GM23338 (cell line): ENCODE results near the gene SLC1A6. TPM values are rescaled to one million over a fixed set of nuclear protein-coding genes. Genes with fewer than 3 reads are reported as not detected.

ENCODE experiments used
- ATAC-seq: fragments of 200-7000 bp; cut with Tn5 transposase; 3 replicates; pipeline ENCODE4 v1.9.1; 2020
- DNase-seq: peaks from one replicate; pipeline ENCODE4 v3.0.0-alpha.2; 2015; ENCODE audit warnings: low spot score
- H2AFZ ChIP-seq: fragments of 200-600 bp; sonication (generic); 2 replicates; pipeline ENCODE4 v1.8.0; 2016; ENCODE audit warnings: antibody characterized with exemption, mild to moderate bottlenecking, moderate library complexity
- H3F3A ChIP-seq: fragments of 200-600 bp; sonication (generic); replicated peaks from 2 replicates; pipeline ENCODE4 v1.8.0; 2017; ENCODE audit warnings: antibody characterized with exemption, mixed run types, low read depth
- H3K27ac ChIP-seq: fragments of 200-600 bp; sonication (generic); 2 replicates; pipeline ENCODE4 v1.6.1; 2016; ENCODE audit warnings: low read depth
- H3K27me3 ChIP-seq: fragments of 200-600 bp; sonication (generic); 2 replicates; pipeline ENCODE4 v1.8.0; 2016; ENCODE audit warnings: mild to moderate bottlenecking, mixed run types, moderate library complexity; ENCODE audit not compliant: insufficient read depth
- H3K36me3 ChIP-seq: fragments of 200-600 bp; sonication (generic); 2 replicates; pipeline ENCODE4 v1.8.0; 2016; ENCODE audit warnings: mild to moderate bottlenecking; ENCODE audit not compliant: insufficient read depth
- H3K4me1 ChIP-seq: fragments of 200-600 bp; sonication (generic); 2 replicates; pipeline ENCODE4 v1.8.0; 2016; ENCODE audit warnings: mild to moderate bottlenecking, moderate library complexity; ENCODE audit not compliant: insufficient read depth
- H3K4me2 ChIP-seq: fragments of 200-600 bp; sonication (generic); 2 replicates; pipeline ENCODE4 v1.7.1; 2017; ENCODE audit warnings: mixed run types
- H3K4me3 ChIP-seq: fragments of 200-600 bp; sonication (generic); 2 replicates; pipeline ENCODE4 v1.6.1; 2016; ENCODE audit warnings: mixed run types
- H3K79me2 ChIP-seq: fragments of 200-600 bp; sonication (generic); replicated peaks from 2 replicates; pipeline ENCODE4 v1.8.0; 2017; ENCODE audit warnings: mild to moderate bottlenecking; ENCODE audit not compliant: insufficient read depth
- H3K9me2 ChIP-seq: fragments of 200-600 bp; sonication (generic); 2 replicates; pipeline ENCODE4 v1.8.0; 2017; ENCODE audit not compliant: insufficient read depth
- H4K20me1 ChIP-seq: fragments of 200-600 bp; sonication (generic); replicated peaks from 2 replicates; pipeline ENCODE4 v1.8.0; 2017; ENCODE audit warnings: mild to moderate bottlenecking; ENCODE audit not compliant: insufficient read depth
- H3K27ac Mint-ChIP-seq: 2 replicates; pipeline ENCODE4 v1.8.0; 2020; ENCODE audit warnings: inconsistent platforms, mild to moderate bottlenecking, moderate library complexity, mixed read lengths
- H3K27me3 Mint-ChIP-seq: 3 replicates; pipeline ENCODE4 v1.8.0; 2022; ENCODE audit warnings: low read depth, mild to moderate bottlenecking, moderate library complexity, mixed read lengths, inconsistent platforms; ENCODE audit not compliant: insufficient read depth, poor library complexity
- H3K36me3 Mint-ChIP-seq: 3 replicates; pipeline ENCODE4 v1.8.0; 2021; ENCODE audit warnings: low read depth, mild to moderate bottlenecking, inconsistent platforms, moderate library complexity, mixed read lengths
- H3K4me1 Mint-ChIP-seq: 3 replicates; pipeline ENCODE4 v1.8.0; 2020; ENCODE audit warnings: mild to moderate bottlenecking, inconsistent platforms, mixed read lengths
- H3K4me3 Mint-ChIP-seq: 3 replicates; pipeline ENCODE4 v1.8.0; 2021; ENCODE audit warnings: moderate library complexity, mild to moderate bottlenecking, inconsistent platforms, mixed read lengths
- H3K9me3 Mint-ChIP-seq: 3 replicates; pipeline ENCODE4 v1.8.0; 2020; ENCODE audit warnings: moderate library complexity, mild to moderate bottlenecking, inconsistent platforms, mixed read lengths
- CREB1 ChIP-seq: fragments of 250-450 bp; sonication (Bioruptor Pico); IDR thresholded peaks from 2 replicates; pipeline ENCODE4 v1.5.0; 2020; ENCODE audit warnings: low read depth, mild to moderate bottlenecking, moderate library complexity
- EZH2 ChIP-seq: fragments of 200-600 bp; sonication (generic); IDR thresholded peaks from one replicate; pipeline ENCODE4 v1.8.0; 2017; ENCODE audit warnings: antibody characterized with exemption, mild to moderate bottlenecking, low read depth; ENCODE audit not compliant: unreplicated experiment
- EZH2phosphoT487 ChIP-seq: fragments of 200-600 bp; sonication (generic); IDR thresholded peaks from one replicate; pipeline ENCODE4 v1.8.1; 2018; ENCODE audit warnings: antibody characterized with exemption; ENCODE audit not compliant: unreplicated experiment
- POLR2AphosphoS5 ChIP-seq: IDR thresholded peaks from 2 replicates; pipeline ENCODE4 v1.6.1; 2016; ENCODE audit warnings: antibody characterized with exemption, low read depth
- ZNF114 ChIP-seq: fragments of 250-450 bp; sonication (Bioruptor Pico); IDR thresholded peaks from 2 replicates; pipeline ENCODE4 v1.5.0; 2020; ENCODE audit warnings: mild to moderate bottlenecking, moderate library complexity
- ZNF331 ChIP-seq: fragments of 250-450 bp; sonication (Bioruptor Pico); IDR thresholded peaks from 2 replicates; pipeline ENCODE4 v1.5.0; 2020; ENCODE audit warnings: low read depth, mild to moderate bottlenecking, moderate library complexity
- ZNF462 ChIP-seq: fragments of 250-450 bp; sonication (Bioruptor Pico); IDR thresholded peaks from 2 replicates; pipeline ENCODE4 v1.5.0; 2020; ENCODE audit warnings: mild to moderate bottlenecking, moderate library complexity
- polyA plus RNA-seq: library from polyadenylated mRNA; unstranded; fragments of >200 nt; fragmentation: Nextera tagmentation; extraction: Ambion mirVana; gene quantifications from 2 replicates; pipeline ENCODE4 v1.2.1, GENCODE V29; 2016
- total RNA-seq: library from RNA; depleted of rRNA; stranded (reverse); fragments of >200 nt; shearing (Covaris generic); gene quantifications from 2 replicates; pipeline ENCODE4 v1.2.3, GENCODE V29; 2014
- TF ChIP-seq, protein P1 (sequence below): IDR thresholded peaks from one replicate; pipeline ENCODE4 v1.6.1; 2018; ENCODE audit warnings: antibody characterized with exemption; ENCODE audit not compliant: unreplicated experiment
- TF ChIP-seq, protein P2 (sequence below), 2 experiments: fragments of 200-600 bp in 1 of 2; sonication (generic) in 1 of 2; conservative IDR thresholded peaks; 2 replicates each; pipeline versions ENCODE4 v1.5.1 to v1.6.1; 2016 to 2017; ENCODE audit warnings: antibody characterized with exemption in 2 of 2, low read depth in 2 of 2, mild to moderate bottlenecking in 2 of 2, moderate library complexity in 1 of 2

Gene SLC1A6
- total and polyA plus RNA-seq, 2 experiments from 2014 or later, result 12.6 to 37.3 TPM

DNA sequence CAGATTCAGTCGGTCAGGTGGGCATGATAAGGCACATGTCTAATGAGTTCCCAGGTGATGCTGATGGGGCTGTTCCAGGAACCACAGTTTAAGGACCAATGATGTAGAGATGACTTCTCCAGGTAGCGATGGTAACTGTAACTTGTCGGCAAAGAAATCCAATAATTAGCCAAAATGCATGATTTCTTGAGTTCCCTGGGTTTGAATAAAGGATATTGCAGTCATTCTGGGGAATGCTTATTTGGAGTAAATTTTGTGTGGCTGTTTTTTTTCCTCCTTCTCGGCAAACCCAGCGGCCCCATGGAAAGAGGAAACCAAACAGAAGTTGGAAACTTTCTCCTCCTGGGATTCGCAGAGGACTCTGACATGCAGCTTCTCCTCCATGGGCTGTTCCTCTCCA lies 38.5 kb downstream of the SLC1A6 start, which contains the start of gene OR7C2 (continued):
- no peak for TF ChIP-seq CREB1 (CRISPR knock-in tag)

- H4K20me1 ChIP-seq, result no peaks in the 10 kb centered on the region
- H3K36me3 ChIP-seq, result no peaks in the 10 kb centered on the region
- no peak overlapping the region for H3K27ac ChIP-seq
- no peaks in the 10 kb centered on the region for H3F3A ChIP-seq
- no peaks in the 10 kb centered on the region for H3K9me2 ChIP-seq
- ATAC-seq (no peak), DNase-seq (no peak)
- H3K27me3 Mint-ChIP-seq, result no peaks in the 10 kb centered on the region
- peaks cover 19% of the 10 kb centered on the region; the same call in 1 of the 3 replicates for H3K36me3 Mint-ChIP-seq
- no peaks in the 10 kb centered on the region for H3K27me3 ChIP-seq
- no peak overlapping the region for H3K27ac Mint-ChIP-seq
- H2AFZ ChIP-seq, result no peak overlapping the region
- no peak overlapping the region for H3K4me3 ChIP-seq
- no peaks in the 10 kb centered on the region for H3K4me1 ChIP-seq
- TF ChIP-seq, protein P1, sequence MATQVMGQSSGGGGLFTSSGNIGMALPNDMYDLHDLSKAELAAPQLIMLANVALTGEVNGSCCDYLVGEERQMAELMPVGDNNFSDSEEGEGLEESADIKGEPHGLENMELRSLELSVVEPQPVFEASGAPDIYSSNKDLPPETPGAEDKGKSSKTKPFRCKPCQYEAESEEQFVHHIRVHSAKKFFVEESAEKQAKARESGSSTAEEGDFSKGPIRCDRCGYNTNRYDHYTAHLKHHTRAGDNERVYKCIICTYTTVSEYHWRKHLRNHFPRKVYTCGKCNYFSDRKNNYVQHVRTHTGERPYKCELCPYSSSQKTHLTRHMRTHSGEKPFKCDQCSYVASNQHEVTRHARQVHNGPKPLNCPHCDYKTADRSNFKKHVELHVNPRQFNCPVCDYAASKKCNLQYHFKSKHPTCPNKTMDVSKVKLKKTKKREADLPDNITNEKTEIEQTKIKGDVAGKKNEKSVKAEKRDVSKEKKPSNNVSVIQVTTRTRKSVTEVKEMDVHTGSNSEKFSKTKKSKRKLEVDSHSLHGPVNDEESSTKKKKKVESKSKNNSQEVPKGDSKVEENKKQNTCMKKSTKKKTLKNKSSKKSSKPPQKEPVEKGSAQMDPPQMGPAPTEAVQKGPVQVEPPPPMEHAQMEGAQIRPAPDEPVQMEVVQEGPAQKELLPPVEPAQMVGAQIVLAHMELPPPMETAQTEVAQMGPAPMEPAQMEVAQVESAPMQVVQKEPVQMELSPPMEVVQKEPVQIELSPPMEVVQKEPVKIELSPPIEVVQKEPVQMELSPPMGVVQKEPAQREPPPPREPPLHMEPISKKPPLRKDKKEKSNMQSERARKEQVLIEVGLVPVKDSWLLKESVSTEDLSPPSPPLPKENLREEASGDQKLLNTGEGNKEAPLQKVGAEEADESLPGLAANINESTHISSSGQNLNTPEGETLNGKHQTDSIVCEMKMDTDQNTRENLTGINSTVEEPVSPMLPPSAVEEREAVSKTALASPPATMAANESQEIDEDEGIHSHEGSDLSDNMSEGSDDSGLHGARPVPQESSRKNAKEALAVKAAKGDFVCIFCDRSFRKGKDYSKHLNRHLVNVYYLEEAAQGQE, result no peak
- TF ChIP-seq ZNF114 (CRISPR knock-in tag), result no peak
- peaks cover 78% of the 10 kb centered on the region for H3K9me3 Mint-ChIP-seq
- H3K4me3 Mint-ChIP-seq, result no peak overlapping the region
- no peaks in the 10 kb centered on the region for H3K79me2 ChIP-seq
- no peaks in the 10 kb centered on the region for H3K4me1 Mint-ChIP-seq
- no peak overlapping the region for H3K4me2 ChIP-seq
Observed at GRCh38 chr19:14940266-14940665, 39.4 kb downstream of the SLC1A6 start.

- no peaks in the 10 kb centered on the region for H3K4me1 ChIP-seq
- no peak overlapping the region for H2AFZ ChIP-seq
- H3K4me3 Mint-ChIP-seq, result no peak overlapping the region
- no peaks in the 10 kb centered on the region for H4K20me1 ChIP-seq
- H3F3A ChIP-seq, result no peaks in the 10 kb centered on the region
- no peaks in the 10 kb centered on the region for H3K9me2 ChIP-seq
- peaks cover 73% of the 10 kb centered on the region for H3K9me3 Mint-ChIP-seq
- peaks cover 8% of the 10 kb centered on the region for H3K27me3 Mint-ChIP-seq
- no peaks in the 10 kb centered on the region for H3K79me2 ChIP-seq
- no peak overlapping the region for H3K27ac Mint-ChIP-seq
- no peak overlapping the region for H3K4me3 ChIP-seq
- no peaks in the 10 kb centered on the region for H3K4me1 Mint-ChIP-seq
- H3K36me3 ChIP-seq, result no peaks in the 10 kb centered on the region
- DNase-seq (no peak), ATAC-seq (no peak)
- no peak overlapping the region for H3K4me2 ChIP-seq
- H3K27ac ChIP-seq, result no peak overlapping the region
- no peaks in the 10 kb centered on the region for H3K27me3 ChIP-seq
- peaks cover 8% of the 10 kb centered on the region; the same call in 2 of the 3 replicates for H3K36me3 Mint-ChIP-seq
- TF ChIP-seq ZNF331 (CRISPR knock-in tag) (no peak), EZH2 (no peak), EZH2phosphoT487 (no peak), ZNF114 (CRISPR knock-in tag) (no peak), ZNF462 (CRISPR knock-in tag) (no peak), POLR2AphosphoS5 (no peak)
- TF ChIP-seq, protein P2, sequence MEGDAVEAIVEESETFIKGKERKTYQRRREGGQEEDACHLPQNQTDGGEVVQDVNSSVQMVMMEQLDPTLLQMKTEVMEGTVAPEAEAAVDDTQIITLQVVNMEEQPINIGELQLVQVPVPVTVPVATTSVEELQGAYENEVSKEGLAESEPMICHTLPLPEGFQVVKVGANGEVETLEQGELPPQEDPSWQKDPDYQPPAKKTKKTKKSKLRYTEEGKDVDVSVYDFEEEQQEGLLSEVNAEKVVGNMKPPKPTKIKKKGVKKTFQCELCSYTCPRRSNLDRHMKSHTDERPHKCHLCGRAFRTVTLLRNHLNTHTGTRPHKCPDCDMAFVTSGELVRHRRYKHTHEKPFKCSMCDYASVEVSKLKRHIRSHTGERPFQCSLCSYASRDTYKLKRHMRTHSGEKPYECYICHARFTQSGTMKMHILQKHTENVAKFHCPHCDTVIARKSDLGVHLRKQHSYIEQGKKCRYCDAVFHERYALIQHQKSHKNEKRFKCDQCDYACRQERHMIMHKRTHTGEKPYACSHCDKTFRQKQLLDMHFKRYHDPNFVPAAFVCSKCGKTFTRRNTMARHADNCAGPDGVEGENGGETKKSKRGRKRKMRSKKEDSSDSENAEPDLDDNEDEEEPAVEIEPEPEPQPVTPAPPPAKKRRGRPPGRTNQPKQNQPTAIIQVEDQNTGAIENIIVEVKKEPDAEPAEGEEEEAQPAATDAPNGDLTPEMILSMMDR (conservative IDR thresholded peaks at IDR 0.05; ENCODE audit: low read depth in 2 of 2), result no peak
Observed at GRCh38 chr19:14933506-14933905, 46.2 kb downstream of the SLC1A6 start.
